Loucy (cell line): ENCODE measurements around the gene SRCIN1.

Experiments used
- H2AFZ ChIP-seq: fragments of 200-600 bp; sonication (generic); 2 replicates; pipeline ENCODE4 v1.6.0; 2016; ENCODE audit warnings: antibody characterized with exemption, mild to moderate bottlenecking, low read length, moderate library complexity
- H3F3A ChIP-seq: fragments of 200-600 bp; 2 replicates; pipeline ENCODE4 v1.6.0; 2016; ENCODE audit warnings: antibody characterized with exemption, low read depth, mild to moderate bottlenecking
- H3K27me3 ChIP-seq: fragments of 200-600 bp; sonication (generic); 2 replicates; pipeline ENCODE4 v1.6.1; 2014; ENCODE audit warnings: low read length, mild to moderate bottlenecking; ENCODE audit not compliant: insufficient read depth, poor library complexity, severe bottlenecking
- H3K36me3 ChIP-seq: fragments of 200-600 bp; sonication (generic); 2 replicates; pipeline ENCODE4 v1.6.1; 2016; ENCODE audit warnings: low read length; ENCODE audit not compliant: insufficient read depth
- H3K4me1 ChIP-seq: fragments of 200-600 bp; sonication (generic); 2 replicates; pipeline ENCODE4 v1.5.1; 2014; ENCODE audit warnings: low read length, mild to moderate bottlenecking; ENCODE audit not compliant: insufficient read depth, poor library complexity, severe bottlenecking
- H3K4me2 ChIP-seq: fragments of 200-600 bp; sonication (generic); 2 replicates; pipeline ENCODE4 v1.6.0; 2014; ENCODE audit warnings: antibody characterized with exemption, low read length, low read depth, mild to moderate bottlenecking; ENCODE audit not compliant: poor library complexity, severe bottlenecking
- H3K4me3 ChIP-seq: fragments of 200-600 bp; sonication (generic); 2 replicates; pipeline ENCODE4 v1.5.1; 2014; ENCODE audit warnings: low read length, mild to moderate bottlenecking, mixed read lengths; ENCODE audit not compliant: poor library complexity, severe bottlenecking
- H3K79me2 ChIP-seq: fragments of 200-600 bp; sonication (generic); 2 replicates; pipeline ENCODE4 v1.6.1; 2014; ENCODE audit warnings: low read length; ENCODE audit not compliant: insufficient read depth
- H3K9ac ChIP-seq: fragments of 200-600 bp; sonication (generic); 2 replicates; pipeline ENCODE4 v1.6.0; 2014; ENCODE audit warnings: mild to moderate bottlenecking, low read depth, low read length, moderate library complexity; ENCODE audit not compliant: poor library complexity, severe bottlenecking
- H3K9me2 ChIP-seq: fragments of 200-600 bp; sonication (generic); replicated peaks from 2 replicates; pipeline ENCODE4 v1.6.1; 2016; ENCODE audit warnings: low read depth, low read length, mixed read lengths
- H3K9me3 ChIP-seq: fragments of 200-600 bp; sonication (generic); 2 replicates; pipeline ENCODE4 v1.6.1; 2014; ENCODE audit warnings: mild to moderate bottlenecking, antibody characterized with exemption, low read length, low read depth; ENCODE audit not compliant: insufficient read depth
- H4K20me1 ChIP-seq: fragments of 200-600 bp; sonication (generic); 2 replicates; pipeline ENCODE4 v1.6.0; 2014; ENCODE audit warnings: antibody characterized with exemption, low read length, mild to moderate bottlenecking; ENCODE audit not compliant: insufficient read depth, poor library complexity, severe bottlenecking
- EZH2phosphoT487 ChIP-seq: fragments of 200-600 bp; IDR thresholded peaks from 2 replicates; pipeline ENCODE4 v1.6.1; 2018; ENCODE audit warnings: antibody characterized with exemption, mild to moderate bottlenecking, moderate library complexity, borderline replicate concordance
- TF ChIP-seq, protein P1 (sequence below): fragments of 200-600 bp; sonication (generic); conservative IDR thresholded peaks from 2 replicates; pipeline ENCODE4 v1.5.1; 2014; ENCODE audit warnings: mild to moderate bottlenecking, antibody characterized with exemption, low read length

SRCIN1 gene

DNA sequence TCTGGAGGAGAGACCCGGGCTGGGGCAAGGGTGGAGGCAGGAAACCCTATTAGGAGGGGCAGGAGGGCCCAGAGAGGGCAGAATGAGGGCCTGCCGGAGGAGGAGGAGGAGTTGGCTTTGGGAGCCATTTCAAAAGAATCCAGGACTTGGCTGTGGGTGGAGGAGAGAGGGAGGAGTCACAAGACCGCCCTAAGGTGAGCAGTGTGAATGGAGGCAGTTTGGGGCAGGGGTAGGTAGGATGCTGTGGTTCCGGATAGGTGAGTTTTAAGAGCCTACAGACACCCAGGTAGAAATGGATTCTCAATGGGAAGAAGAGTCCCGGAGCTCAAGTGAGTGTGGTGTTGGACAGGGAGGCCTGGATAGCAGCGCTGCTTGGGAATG lies 97.2 kb downstream of the SRCIN1 start:
- H3K36me3 ChIP-seq = peaks cover 19% of the 10 kb centered on the region; the same call in 1 of the 2 replicates
- H3K9ac ChIP-seq = no peak overlapping the region
- no peaks in the 10 kb centered on the region for H3K27me3 ChIP-seq
- no peaks in the 10 kb centered on the region for H4K20me1 ChIP-seq
- no peaks in the 10 kb centered on the region for H3F3A ChIP-seq
- H3K4me2 ChIP-seq = no peak overlapping the region
- H2AFZ ChIP-seq = no peak overlapping the region
- no peaks in the 10 kb centered on the region for H3K9me3 ChIP-seq
- no peaks in the 10 kb centered on the region for H3K9me2 ChIP-seq
- H3K4me3 ChIP-seq = no peak overlapping the region
- TF ChIP-seq, protein P1, sequence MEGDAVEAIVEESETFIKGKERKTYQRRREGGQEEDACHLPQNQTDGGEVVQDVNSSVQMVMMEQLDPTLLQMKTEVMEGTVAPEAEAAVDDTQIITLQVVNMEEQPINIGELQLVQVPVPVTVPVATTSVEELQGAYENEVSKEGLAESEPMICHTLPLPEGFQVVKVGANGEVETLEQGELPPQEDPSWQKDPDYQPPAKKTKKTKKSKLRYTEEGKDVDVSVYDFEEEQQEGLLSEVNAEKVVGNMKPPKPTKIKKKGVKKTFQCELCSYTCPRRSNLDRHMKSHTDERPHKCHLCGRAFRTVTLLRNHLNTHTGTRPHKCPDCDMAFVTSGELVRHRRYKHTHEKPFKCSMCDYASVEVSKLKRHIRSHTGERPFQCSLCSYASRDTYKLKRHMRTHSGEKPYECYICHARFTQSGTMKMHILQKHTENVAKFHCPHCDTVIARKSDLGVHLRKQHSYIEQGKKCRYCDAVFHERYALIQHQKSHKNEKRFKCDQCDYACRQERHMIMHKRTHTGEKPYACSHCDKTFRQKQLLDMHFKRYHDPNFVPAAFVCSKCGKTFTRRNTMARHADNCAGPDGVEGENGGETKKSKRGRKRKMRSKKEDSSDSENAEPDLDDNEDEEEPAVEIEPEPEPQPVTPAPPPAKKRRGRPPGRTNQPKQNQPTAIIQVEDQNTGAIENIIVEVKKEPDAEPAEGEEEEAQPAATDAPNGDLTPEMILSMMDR = no peak
- no peak for TF ChIP-seq EZH2phosphoT487
- H3K4me1 ChIP-seq = no peaks in the 10 kb centered on the region
- no peaks in the 10 kb centered on the region for H3K79me2 ChIP-seq

DNA sequence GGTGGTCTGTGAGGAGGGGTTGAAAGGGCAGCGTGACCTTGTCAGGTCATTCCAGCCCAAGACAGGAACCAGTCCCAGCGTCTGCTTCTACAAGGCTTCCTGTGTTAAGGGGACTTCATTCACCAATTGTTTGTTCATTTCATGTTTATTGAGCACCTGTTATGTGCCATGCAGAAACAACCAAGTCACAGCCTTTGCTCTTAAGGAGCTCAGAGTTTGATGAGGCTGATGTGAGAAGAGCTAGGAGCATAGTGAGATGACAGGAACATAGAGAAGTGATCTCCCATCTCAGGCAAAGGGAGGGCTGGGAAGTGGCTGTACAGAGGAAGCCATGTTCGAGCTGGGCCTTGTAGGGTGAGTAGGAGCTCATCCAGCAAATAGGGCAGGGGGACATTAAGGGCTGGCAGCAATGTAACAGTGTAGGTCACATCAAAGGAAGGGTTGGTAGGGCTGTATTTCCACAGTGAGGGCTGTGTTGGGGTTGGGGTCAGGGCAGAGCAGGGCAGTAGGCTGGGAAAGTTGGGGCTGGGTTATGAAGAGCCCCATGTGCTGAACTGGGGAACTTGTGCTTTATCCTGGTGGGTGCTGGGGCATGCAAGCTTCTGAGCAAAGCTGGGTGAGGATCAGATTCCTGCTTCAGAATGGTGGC lies 97.7 kb downstream of the SRCIN1 start:
- peaks cover 20% of the 10 kb centered on the region; the same call in 1 of the 2 replicates for H3K36me3 ChIP-seq
- no peaks in the 10 kb centered on the region for H3K9me2 ChIP-seq
- H3K4me3 ChIP-seq = no peak overlapping the region
- H3K79me2 ChIP-seq = no peaks in the 10 kb centered on the region
- no peaks in the 10 kb centered on the region for H3K27me3 ChIP-seq
- H3K9me3 ChIP-seq = no peaks in the 10 kb centered on the region
- no peaks in the 10 kb centered on the region for H3K4me1 ChIP-seq
- no peaks in the 10 kb centered on the region for H4K20me1 ChIP-seq
- no peaks in the 10 kb centered on the region for H3F3A ChIP-seq
- H2AFZ ChIP-seq = no peak overlapping the region
- H3K4me2 ChIP-seq = no peak overlapping the region
- H3K9ac ChIP-seq = no peak overlapping the region
- no peak for TF ChIP-seq EZH2phosphoT487
- TF ChIP-seq, protein P1 = no peak

DNA sequence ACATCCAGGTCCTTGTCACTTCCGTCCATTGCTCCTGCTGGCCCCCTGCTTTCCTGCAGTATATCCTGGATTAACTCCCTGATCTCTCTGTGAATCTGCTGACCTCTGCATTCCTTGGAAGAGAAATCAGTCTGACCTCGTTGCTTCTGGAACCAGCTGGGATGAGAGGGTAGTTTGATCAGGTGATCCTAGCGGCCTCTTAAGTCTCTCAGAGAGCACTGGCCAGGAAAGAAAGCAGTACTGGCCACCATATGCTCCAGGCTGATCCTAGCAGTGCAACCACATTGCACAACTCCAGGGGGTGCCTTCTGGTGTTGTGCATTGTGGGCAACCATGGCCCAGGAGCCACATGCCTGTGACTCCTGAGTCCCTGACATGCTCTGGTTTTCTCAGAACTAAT lies 98.3 kb downstream of the SRCIN1 start:
- Histone ChIP-seq H4K20me1 (no peaks in the 10 kb centered on the region), H3K4me2 (no peak overlapping the region), H3K27me3 (no peaks in the 10 kb centered on the region), H3F3A (no peaks in the 10 kb centered on the region), H3K4me3 (no peak overlapping the region), H3K9ac (no peak overlapping the region), H3K9me3 (no peaks in the 10 kb centered on the region), H3K4me1 (no peaks in the 10 kb centered on the region), H3K36me3 (peaks cover 22% of the 10 kb centered on the region; the same call in 1 of the 2 replicates), H3K79me2 (no peaks in the 10 kb centered on the region), H2AFZ (no peak overlapping the region), H3K9me2 (no peaks in the 10 kb centered on the region)
- TF ChIP-seq, protein P1 = no peak
- no peak for TF ChIP-seq EZH2phosphoT487
